K562 (cell line): Measurements from ENCODE around the gene GAB1. TPM values are rescaled to one million over a fixed set of nuclear protein-coding genes. Genes with fewer than 3 reads are reported as not detected.

Experiments used
- ATF1 ChIP-seq, 2 experiments: fragments of 450-650 bp in 1 of 2; IDR thresholded peaks; 2 replicates each; pipeline ENCODE4 v1.6.1; 2016; ENCODE audit warnings: missing compliant biosample characterization in 1 of 2, missing genetic modification characterization in 1 of 2
- CBX2 ChIP-seq: fragments of 200-600 bp; sonication (generic); IDR thresholded peaks from one replicate; pipeline ENCODE4 v1.6.1; 2012; ENCODE audit warnings: mild to moderate bottlenecking, low read length, inconsistent platforms; ENCODE audit not compliant: insufficient read depth, poor library complexity, severe bottlenecking
- CXXC5 ChIP-seq: fragments of 250-450 bp; sonication (Bioruptor Pico); IDR thresholded peaks from 2 replicates; pipeline ENCODE4 v1.8.0; 2022; ENCODE audit warnings: inconsistent platforms, mild to moderate bottlenecking, moderate library complexity
- DDX20 ChIP-seq: fragments of 450-650 bp; IDR thresholded peaks from 2 replicates; pipeline ENCODE4 v1.6.1; 2016; ENCODE audit warnings: missing genetic modification characterization, low read depth, mild to moderate bottlenecking, missing compliant biosample characterization, moderate library complexity
- HDAC6 ChIP-seq: IDR thresholded peaks from 2 replicates; pipeline ENCODE4 v1.6.1; 2012; ENCODE audit warnings: low read depth, mild to moderate bottlenecking, control low read depth, inconsistent platforms, low read length, moderate library complexity
- ID3 ChIP-seq, 2 experiments: fragments of 250-450 bp in 1 of 2; fragments of 450-650 bp in 1 of 2; sonication (Bioruptor Pico) in 1 of 2; IDR thresholded peaks; 2 replicates each; pipeline versions ENCODE4 v1.6.1 to v1.8.0; 2016 to 2021; ENCODE audit warnings: mild to moderate bottlenecking in 2 of 2, moderate library complexity in 2 of 2, missing compliant biosample characterization in 1 of 2, missing genetic modification characterization in 1 of 2
- IFI16 ChIP-seq: fragments of 250-450 bp; sonication (Bioruptor Pico); IDR thresholded peaks from 2 replicates; pipeline ENCODE4 v2.1.2; 2022; ENCODE audit warnings: mild to moderate bottlenecking, inconsistent platforms
- KAT2B ChIP-seq: IDR thresholded peaks from one replicate; pipeline ENCODE4 v1.6.1; 2012; ENCODE audit warnings: low read depth, mild to moderate bottlenecking, control low read depth, inconsistent platforms, low read length, moderate library complexity
- KDM4B ChIP-seq, 2 experiments: fragments of 450-650 bp in 1 of 2; sonication (generic) in 1 of 2; IDR thresholded peaks; 2 replicates each; pipeline ENCODE4 v1.6.1; 2016 to 2017; ENCODE audit warnings: borderline replicate concordance in 2 of 2, antibody characterized with exemption in 1 of 2, low read depth in 1 of 2, mild to moderate bottlenecking in 1 of 2
- MAFK ChIP-seq: IDR thresholded peaks from 2 replicates; pipeline ENCODE4 v1.6.1; 2011; ENCODE audit warnings: low read length, improper control_type of control experiment
- RBM25 ChIP-seq: fragments of 200-400 bp; formaldehyde crosslinking; IDR thresholded peaks from 2 replicates; pipeline ENCODE4 v1.6.1; 2018; ENCODE audit warnings: low read length, low read depth, moderate library complexity; ENCODE audit not compliant: severe bottlenecking
- RFX7 ChIP-seq: fragments of 250-450 bp; sonication (Bioruptor Pico); IDR thresholded peaks from 2 replicates; pipeline ENCODE4 v1.5.1; 2021; ENCODE audit warnings: mild to moderate bottlenecking
- SAFB ChIP-seq: fragments of 200-400 bp; formaldehyde crosslinking; IDR thresholded peaks from 2 replicates; pipeline ENCODE4 v1.6.1; 2017; ENCODE audit warnings: low read depth, low read length, borderline replicate concordance
- SMARCA5 ChIP-seq: fragments of 450-650 bp; IDR thresholded peaks from 2 replicates; pipeline ENCODE4 v1.6.1; 2016
- ZEB2 ChIP-seq: fragments of 450-650 bp; IDR thresholded peaks from 2 replicates; pipeline ENCODE4 v1.6.1; 2016
- ZNF398 ChIP-seq: fragments of 250-450 bp; sonication (Bioruptor Pico); IDR thresholded peaks from 2 replicates; pipeline ENCODE4 v1.8.0; 2021; ENCODE audit warnings: moderate library complexity, mild to moderate bottlenecking, inconsistent platforms
- ZNF778 ChIP-seq: fragments of 450-650 bp; formaldehyde crosslinking; IDR thresholded peaks from 2 replicates; pipeline ENCODE4 v1.4.0; 2020; ENCODE audit warnings: mild to moderate bottlenecking, moderate library complexity
- polyA plus RNA-seq, 8 experiments: library from polyadenylated mRNA; depleted of rRNA in 4 of 8; stranded (reverse) in 5 of 8; unstranded in 3 of 8; fragments of >200 nt; fragmentation: Nextera tagmentation in 2 of 8; fragmentation: Illumina TruSeq in 1 of 8; extraction: Ambion mirVana in 2 of 8; extraction: Trizol in 1 of 8; gene quantifications; 2 replicates each; pipeline versions ENCODE4 v1.2.1 to v1.2.3, GENCODE V29; 2011 to 2014; ENCODE audit warnings: inconsistent platforms in 1 of 8, missing spikeins in 1 of 8
- total RNA-seq, 7 experiments: library from RNA; depleted of rRNA in 6 of 7; stranded (reverse); fragments of >200 nt in 6 of 7; fragmentation: Illumina TruSeq in 2 of 7; extraction: Trizol in 2 of 7; gene quantifications; 2 replicates each; pipeline versions ENCODE4 v1.2.1 to v1.2.3, GENCODE V29; 2011 to 2021; ENCODE audit warnings: low replicate concordance in 1 of 7
- TF ChIP-seq, protein P1 (sequence below), 2 experiments: fragments of 450-650 bp; IDR thresholded peaks; 2 replicates each; pipeline ENCODE4 v1.6.1; 2018; ENCODE audit warnings: mild to moderate bottlenecking in 2 of 2, low read depth in 1 of 2; ENCODE audit not compliant: partially characterized antibody in 2 of 2
- TF ChIP-seq, protein P2 (sequence below): fragments of 250-450 bp; sonication (Bioruptor Pico); IDR thresholded peaks from 2 replicates; pipeline ENCODE4 v1.6.1; 2021; ENCODE audit warnings: mild to moderate bottlenecking

The GAB1 gene
- total and polyA plus RNA-seq, 9 of the 15 experiments (the other 6 are each of a cell fraction or from before 2014, with no cell fraction given), result 1.3 to 14.6 (median 7.5) TPM

DNA sequence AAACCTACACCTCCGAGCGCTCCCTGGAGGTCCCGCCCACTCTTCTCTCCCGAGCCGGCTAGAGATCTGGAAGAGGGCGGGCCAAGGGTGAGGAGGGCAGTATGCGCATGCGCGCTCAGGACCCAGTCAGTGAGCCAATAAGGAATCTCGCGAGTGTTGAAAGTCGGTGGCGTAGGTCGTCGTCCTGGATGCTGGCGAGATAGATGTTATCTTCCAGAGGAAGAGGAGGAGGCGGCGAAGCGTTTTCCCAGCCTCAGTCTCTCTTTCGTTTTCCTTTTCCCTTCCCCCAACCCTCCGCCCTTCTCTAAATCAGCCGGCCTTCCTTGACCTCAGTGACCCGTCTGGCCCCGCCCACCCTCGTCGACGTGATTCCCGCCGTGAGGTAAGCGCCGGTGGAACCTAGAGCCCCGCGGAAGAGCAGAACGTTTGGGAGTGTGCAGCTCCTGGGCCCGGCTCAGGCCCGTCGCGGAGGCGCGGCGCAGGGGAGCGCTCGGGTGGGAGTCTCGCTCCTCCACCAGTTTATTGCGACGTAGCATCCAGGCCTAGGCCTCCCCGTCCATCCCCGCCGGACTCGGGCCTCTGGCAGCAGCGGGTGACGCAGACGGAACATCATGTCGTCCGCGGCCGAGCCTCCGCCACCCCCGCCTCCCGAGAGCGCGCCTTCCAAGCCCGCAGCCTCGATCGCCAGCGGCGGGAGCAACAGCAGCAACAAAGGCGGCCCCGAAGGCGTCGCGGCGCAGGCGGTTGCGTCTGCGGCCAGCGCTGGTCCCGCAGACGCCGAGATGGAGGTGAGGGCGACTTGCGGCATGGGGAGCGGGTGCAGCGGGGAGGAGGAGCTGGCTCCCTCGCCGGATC is 176.9 kb downstream of the GAB1 start, which contains the start of gene SMARCA5 (continued):
- TF ChIP-seq ATF1 (CRISPR knock-in tag; IDR thresholded peaks at IDR 0.05), result 0 out of 2 replicates have a peak, but pooled peaks have one; percentile 4
- TF ChIP-seq ATF1 (tag; IDR thresholded peaks at IDR 0.05), result peak; percentile 93
- no peak for TF ChIP-seq SMARCA5
- TF ChIP-seq CBX2, result no peak
- TF ChIP-seq ID3 (CRISPR knock-in tag; IDR thresholded peaks at IDR 0.05), result no peak
- TF ChIP-seq ID3 (tag; IDR thresholded peaks at IDR 0.05), result no peak
- peak; percentile 19; the same call in 1 of the 2 replicates for TF ChIP-seq SAFB
- TF ChIP-seq MAFK, result no peak
- no peak for TF ChIP-seq HDAC6
- peak in 1 of 2 experiments; percentile 69; a peak in 1 of 4 replicates for TF ChIP-seq KDM4B (IDR thresholded peaks at IDR 0.05; ENCODE audit: borderline replicate concordance in 2 of 2, low read depth in 1 of 2)
- TF ChIP-seq IFI16 (CRISPR knock-in tag), result no peak
- TF ChIP-seq, protein P1, sequence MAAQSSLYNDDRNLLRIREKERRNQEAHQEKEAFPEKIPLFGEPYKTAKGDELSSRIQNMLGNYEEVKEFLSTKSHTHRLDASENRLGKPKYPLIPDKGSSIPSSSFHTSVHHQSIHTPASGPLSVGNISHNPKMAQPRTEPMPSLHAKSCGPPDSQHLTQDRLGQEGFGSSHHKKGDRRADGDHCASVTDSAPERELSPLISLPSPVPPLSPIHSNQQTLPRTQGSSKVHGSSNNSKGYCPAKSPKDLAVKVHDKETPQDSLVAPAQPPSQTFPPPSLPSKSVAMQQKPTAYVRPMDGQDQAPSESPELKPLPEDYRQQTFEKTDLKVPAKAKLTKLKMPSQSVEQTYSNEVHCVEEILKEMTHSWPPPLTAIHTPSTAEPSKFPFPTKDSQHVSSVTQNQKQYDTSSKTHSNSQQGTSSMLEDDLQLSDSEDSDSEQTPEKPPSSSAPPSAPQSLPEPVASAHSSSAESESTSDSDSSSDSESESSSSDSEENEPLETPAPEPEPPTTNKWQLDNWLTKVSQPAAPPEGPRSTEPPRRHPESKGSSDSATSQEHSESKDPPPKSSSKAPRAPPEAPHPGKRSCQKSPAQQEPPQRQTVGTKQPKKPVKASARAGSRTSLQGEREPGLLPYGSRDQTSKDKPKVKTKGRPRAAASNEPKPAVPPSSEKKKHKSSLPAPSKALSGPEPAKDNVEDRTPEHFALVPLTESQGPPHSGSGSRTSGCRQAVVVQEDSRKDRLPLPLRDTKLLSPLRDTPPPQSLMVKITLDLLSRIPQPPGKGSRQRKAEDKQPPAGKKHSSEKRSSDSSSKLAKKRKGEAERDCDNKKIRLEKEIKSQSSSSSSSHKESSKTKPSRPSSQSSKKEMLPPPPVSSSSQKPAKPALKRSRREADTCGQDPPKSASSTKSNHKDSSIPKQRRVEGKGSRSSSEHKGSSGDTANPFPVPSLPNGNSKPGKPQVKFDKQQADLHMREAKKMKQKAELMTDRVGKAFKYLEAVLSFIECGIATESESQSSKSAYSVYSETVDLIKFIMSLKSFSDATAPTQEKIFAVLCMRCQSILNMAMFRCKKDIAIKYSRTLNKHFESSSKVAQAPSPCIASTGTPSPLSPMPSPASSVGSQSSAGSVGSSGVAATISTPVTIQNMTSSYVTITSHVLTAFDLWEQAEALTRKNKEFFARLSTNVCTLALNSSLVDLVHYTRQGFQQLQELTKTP (IDR thresholded peaks at IDR 0.05; ENCODE audit: low read depth in 1 of 2, partially characterized antibody in 2 of 2), result no peak
- TF ChIP-seq, protein P2, sequence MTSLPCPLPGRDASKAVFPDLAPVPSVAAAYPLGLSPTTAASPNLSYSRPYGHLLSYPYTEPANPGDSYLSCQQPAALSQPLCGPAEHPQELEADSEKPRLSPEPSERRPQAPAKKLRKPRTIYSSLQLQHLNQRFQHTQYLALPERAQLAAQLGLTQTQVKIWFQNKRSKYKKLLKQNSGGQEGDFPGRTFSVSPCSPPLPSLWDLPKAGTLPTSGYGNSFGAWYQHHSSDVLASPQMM, result no peak
- no peak for TF ChIP-seq ZNF398
- no peak for TF ChIP-seq ZEB2
- peak; percentile 80 for TF ChIP-seq RBM25
- TF ChIP-seq ZNF778 (CRISPR knock-in tag), result no peak
- no peak for TF ChIP-seq RFX7 (CRISPR knock-in tag)
- TF ChIP-seq DDX20, result no peak
- TF ChIP-seq CXXC5, result peak; percentile 78
- TF ChIP-seq KAT2B, result no peak
